A673 (cell line): ENCODE data around the gene PDCD6IP. TPM values are rescaled to one million over a fixed set of nuclear protein-coding genes. Genes with fewer than 3 reads are reported as not detected.

Experiments used
- BruUV-seq: library from RNA; stranded (reverse); fragments of 400-500 nt; replicated peaks from 2 replicates; lab custom pipeline; 2021; lab: Mats Ljungman, UMichigan
- CTCF ChIA-PET: fragments of 300-600 bp; sonication (Branson Sonifier 250); formaldehyde crosslinking; loops from one replicate; lab custom pipeline; 2022; ENCODE audit warnings: antibody characterized with exemption; lab: Charles Lee
- POLR2A ChIA-PET: fragments of 300-600 bp; sonication (Branson Sonifier 250); formaldehyde crosslinking; loops from one replicate; lab custom pipeline; 2022; ENCODE audit warnings: antibody characterized with exemption; ENCODE audit not compliant: low non-redundant PET; lab: Charles Lee
- DNase-seq: peaks from one replicate; pipeline ENCODE4 v3.0.0-alpha.2; 2015; ENCODE audit warnings: low spot score
- H3K27ac ChIP-seq: fragments of 200-600 bp; sonication (generic); 2 replicates; pipeline ENCODE4 v1.5.1; 2016; ENCODE audit warnings: mixed run types, low read depth, mild to moderate bottlenecking, mixed read lengths, antibody characterized with exemption, low read length; ENCODE audit not compliant: poor library complexity, severe bottlenecking
- H3K27me3 ChIP-seq: fragments of 200-600 bp; sonication (generic); replicated peaks from 2 replicates; pipeline ENCODE4 v1.6.1; 2017; ENCODE audit warnings: mixed run types, low read depth, mild to moderate bottlenecking, mixed read lengths, antibody characterized with exemption, low read length; ENCODE audit not compliant: insufficient read depth, poor library complexity
- H3K36me3 ChIP-seq: fragments of 200-600 bp; sonication (generic); 2 replicates; pipeline ENCODE4 v1.6.1; 2016; ENCODE audit warnings: mixed run types, mild to moderate bottlenecking, mixed read lengths, antibody characterized with exemption, low read length; ENCODE audit not compliant: insufficient read depth, poor library complexity, severe bottlenecking
- H3K4me1 ChIP-seq: fragments of 200-600 bp; sonication (generic); 2 replicates; pipeline ENCODE4 v1.6.1; 2017; ENCODE audit warnings: mixed run types, mild to moderate bottlenecking, mixed read lengths, antibody characterized with exemption, low read length; ENCODE audit not compliant: insufficient read depth, poor library complexity, severe bottlenecking
- H3K4me3 ChIP-seq: fragments of 200-600 bp; sonication (generic); 2 replicates; pipeline ENCODE4 v1.5.1; 2016; ENCODE audit warnings: low read depth, mixed run types, mild to moderate bottlenecking, mixed read lengths, low read length; ENCODE audit not compliant: poor library complexity, severe bottlenecking
- H3K9me3 ChIP-seq: fragments of 200-600 bp; sonication (generic); 2 replicates; pipeline ENCODE4 v1.6.1; 2016; ENCODE audit warnings: mixed run types, low read depth, mild to moderate bottlenecking, mixed read lengths, antibody characterized with exemption, low read length; ENCODE audit not compliant: poor library complexity, severe bottlenecking
- CTCF ChIP-seq: fragments of 300-800, 200-600 bp; sonication (generic); conservative IDR thresholded peaks from 2 replicates; pipeline ENCODE4 v1.5.1; 2017; ENCODE audit warnings: low read depth, mild to moderate bottlenecking, antibody characterized with exemption, low read length, moderate library complexity, mixed read lengths
- EZH2 ChIP-seq: fragments of 200-600 bp; sonication (generic); IDR thresholded peaks from 2 replicates; pipeline ENCODE4 v1.6.1; 2017; ENCODE audit warnings: borderline replicate concordance, low read depth, mild to moderate bottlenecking, mixed read lengths, antibody characterized with exemption, low read length; ENCODE audit not compliant: poor library complexity, severe bottlenecking
- intact Hi-C: fragments of 100-400 bp; cut with micrococcal nuclease; formaldehyde crosslinking; loops from one replicate; pipeline ENCODE4 v1.10.0; 2022; ENCODE audit not compliant: unreplicated experiment
- total RNA-seq: library from RNA; stranded (reverse); gene quantifications from 2 replicates; pipeline ENCODE4 v1.2.3, GENCODE V29; 2021

The PDCD6IP gene
- total RNA-seq, 1 experiment from 2014 or later = 230 TPM

GRCh38 chr3:33795131-33795530 lies 3.3 kb upstream of the PDCD6IP start:
- no TSS peak for BruUV-seq
- H3K36me3 ChIP-seq = no peaks in the 10 kb centered on the region
- TF ChIP-seq CTCF = no peak
- no peak overlapping the region for H3K4me3 ChIP-seq
- ChIA-PET POLR2A (no interaction called here), CTCF (no interaction called here)
- peaks cover 8% of the 10 kb centered on the region for H3K4me1 ChIP-seq
- DNase-seq = no peak
- intact Hi-C loops = no loop called here
- no peaks in the 10 kb centered on the region for H3K27me3 ChIP-seq
- H3K9me3 ChIP-seq = no peaks in the 10 kb centered on the region
- no peak overlapping the region for H3K27ac ChIP-seq

GRCh38 chr3:33795856-33796536 lies 2.4 kb upstream of the PDCD6IP start:
- intact Hi-C loops = no loop called here
- no peak overlapping the region for H3K4me3 ChIP-seq
- H3K27ac ChIP-seq = no peak overlapping the region
- H3K4me1 ChIP-seq = peaks cover 8% of the 10 kb centered on the region
- no peak for DNase-seq
- no peaks in the 10 kb centered on the region for H3K27me3 ChIP-seq
- POLR2A ChIA-PET = no interaction called here
- CTCF ChIA-PET = no interaction called here
- BruUV-seq = no TSS peak
- no peaks in the 10 kb centered on the region for H3K9me3 ChIP-seq
- no peaks in the 10 kb centered on the region for H3K36me3 ChIP-seq
- no peak for TF ChIP-seq EZH2
- no peak for TF ChIP-seq CTCF

- BruUV-seq = no TSS peak
- Histone ChIP-seq H3K4me3 (peak overlapping the region; percentile 72), H3K4me1 (peaks cover 8% of the 10 kb centered on the region), H3K27ac (peak overlapping the region; percentile 80), H3K36me3 (peaks cover 3% of the 10 kb centered on the region), H3K9me3 (no peaks in the 10 kb centered on the region), H3K27me3 (no peaks in the 10 kb centered on the region)
- CTCF ChIA-PET = interaction anchor here (1.3 kb wide), 1 partner anchor 11 kb away, joined by 10 read pairs; no protein-coding TSS in a partner anchor
- no peak for DNase-seq
- TF ChIP-seq EZH2 (no peak), CTCF (no peak)
- POLR2A ChIA-PET = interaction anchor here (0.6 kb wide), 2 partner anchors 17 to 923 kb away, joined by 3 to 7 read pairs; no protein-coding TSS in a partner anchor
- intact Hi-C loops = no loop called here
Observed at GRCh38 chr3:33798113-33798417, 365 bp upstream of the PDCD6IP start.
